ENCODE data around the gene RBM6.

GRCh38 chr3:50117120-50117519 lies 177.2 kb downstream of the RBM6 start:
- TF ChIP-seq CTCF (IDR thresholded peaks at IDR 0.05) (no peak), POLR2A (IDR thresholded peaks at IDR 0.05) (no peak)

All from body of pancreas (tissue), 4 donors.